Fibroblast of lung (primary cell): ENCODE results near the gene NAXD.

Source experiments
- EZH2 ChIP-seq: IDR thresholded peaks from 2 replicates; pipeline ENCODE4 v1.5.1; 2012; ENCODE audit warnings: low read length, control low read depth, mild to moderate bottlenecking; ENCODE audit errors: missing control alignments
- TF ChIP-seq, protein P1 (sequence below), 2 donors: IDR thresholded peaks in 1 of 2; conservative IDR thresholded peaks in 1 of 2; 1 replicate in 1 of 2; 2 replicates in 1 of 2; pipeline ENCODE4 v1.5.1; 2011 to 2012; ENCODE audit warnings: low read length in 2 of 2, control low read depth in 1 of 2, inconsistent platforms in 1 of 2, low read depth in 1 of 2, mild to moderate bottlenecking in 1 of 2

- no peak for TF ChIP-seq EZH2
- TF ChIP-seq, protein P1, sequence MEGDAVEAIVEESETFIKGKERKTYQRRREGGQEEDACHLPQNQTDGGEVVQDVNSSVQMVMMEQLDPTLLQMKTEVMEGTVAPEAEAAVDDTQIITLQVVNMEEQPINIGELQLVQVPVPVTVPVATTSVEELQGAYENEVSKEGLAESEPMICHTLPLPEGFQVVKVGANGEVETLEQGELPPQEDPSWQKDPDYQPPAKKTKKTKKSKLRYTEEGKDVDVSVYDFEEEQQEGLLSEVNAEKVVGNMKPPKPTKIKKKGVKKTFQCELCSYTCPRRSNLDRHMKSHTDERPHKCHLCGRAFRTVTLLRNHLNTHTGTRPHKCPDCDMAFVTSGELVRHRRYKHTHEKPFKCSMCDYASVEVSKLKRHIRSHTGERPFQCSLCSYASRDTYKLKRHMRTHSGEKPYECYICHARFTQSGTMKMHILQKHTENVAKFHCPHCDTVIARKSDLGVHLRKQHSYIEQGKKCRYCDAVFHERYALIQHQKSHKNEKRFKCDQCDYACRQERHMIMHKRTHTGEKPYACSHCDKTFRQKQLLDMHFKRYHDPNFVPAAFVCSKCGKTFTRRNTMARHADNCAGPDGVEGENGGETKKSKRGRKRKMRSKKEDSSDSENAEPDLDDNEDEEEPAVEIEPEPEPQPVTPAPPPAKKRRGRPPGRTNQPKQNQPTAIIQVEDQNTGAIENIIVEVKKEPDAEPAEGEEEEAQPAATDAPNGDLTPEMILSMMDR (conservative IDR thresholded peaks at IDR 0.05 in 1 of 2, IDR thresholded peaks at IDR 0.05 in 1 of 2; ENCODE audit: low read depth in 1 of 2, low read length in 2 of 2) = no peak
Measured at GRCh38 chr13:110600261-110600819, 15.0 kb upstream of the NAXD start.
